ENCODE results near the gene CSRP3.
"Not testable (repeated sequence)": the region's sequence is repeated elsewhere in the genome, so short reads cannot be mapped to it uniquely, and the experiment has no call there.

The CSRP3 gene

GRCh38 chr11:19185036-19185435, 16.7 kb downstream of the CSRP3 start:
- no peak for DNase-seq

GRCh38 chr11:19183646-19184045, 18.1 kb downstream of the CSRP3 start:
- no peak for DNase-seq

- no peak for DNase-seq
Observed at GRCh38 chr11:19181531-19182261, 20.1 kb downstream of the CSRP3 start.

GRCh38 chr11:19176629-19177186, 25.1 kb downstream of the CSRP3 start:
- peak; percentile 5 for DNase-seq

GRCh38 chr11:19173964-19174638, 27.7 kb downstream of the CSRP3 start:
- DNase-seq, result no peak

GRCh38 chr11:19173004-19173689, 28.6 kb downstream of the CSRP3 start:
- DNase-seq, result no peak

GRCh38 chr11:19168090-19168489, 33.7 kb downstream of the CSRP3 start:
- DNase-seq, result no peak

GRCh38 chr11:19164881-19165280, 36.9 kb downstream of the CSRP3 start:
- no peak for DNase-seq

- no peak for DNase-seq
Observed at GRCh38 chr11:19164230-19164855, 37.4 kb downstream of the CSRP3 start.

- DNase-seq, result no peak
Observed at GRCh38 chr11:19163617-19164016, 38.2 kb downstream of the CSRP3 start.

- no peak for DNase-seq
Observed at GRCh38 chr11:19162951-19163505, 38.8 kb downstream of the CSRP3 start.

GRCh38 chr11:19161651-19162050, 40.1 kb downstream of the CSRP3 start:
- DNase-seq, result no peak

- no peak for DNase-seq
Observed at GRCh38 chr11:19160847-19161246, 40.9 kb downstream of the CSRP3 start.

GRCh38 chr11:19156892-19157291, 44.9 kb downstream of the CSRP3 start:
- no peak for DNase-seq

- no peak for DNase-seq
Observed at GRCh38 chr11:19145319-19145718, 56.5 kb downstream of the CSRP3 start.

GRCh38 chr11:19136884-19137283, 64.9 kb downstream of the CSRP3 start:
- DNase-seq, result not testable (repeated sequence)

- DNase-seq, result no peak
Observed at GRCh38 chr11:19134004-19134403, 67.8 kb downstream of the CSRP3 start.

All from activated CD4-positive, alpha-beta T cell treated with anti-CD3 and anti-CD28 coated beads, Interleukin-10, Interleukin-2, amounts not matched to agents 100 ng/mL and 50 ng/mL, durations not matched to agents 16 hours and 8 hours (primary cell).